CD4-positive, CD25-positive, alpha-beta regulatory T cell (primary cell): ENCODE data around the gene ZNF275. TPM values are rescaled to one million over a fixed set of nuclear protein-coding genes. Genes with fewer than 3 reads are reported as not detected.
"Not testable (repeated sequence)": the region's sequence is repeated elsewhere in the genome, so short reads cannot be mapped to it uniquely, and the experiment has no call there.

ENCODE experiments used
- ATAC-seq, 2 donors: fragments of 150-1000 bp; cut with Tn5 transposase; one replicate each; pipeline ENCODE4 v1.10.0; 2021; ENCODE audit warnings: low read depth in 2 of 2, moderate number of reproducible peaks in 2 of 2, moderate library complexity in 1 of 2
- DNase-seq, 3 donors: peaks; one replicate each; pipeline versions ENCODE4 v3.0.0 to v3.0.0-alpha.2; 2012 to 2022; ENCODE audit warnings: mixed read lengths in 1 of 3
- H3K27ac ChIP-seq: one replicate; pipeline ENCODE4 v1.7.0; 2013; ENCODE audit warnings: mild to moderate bottlenecking, low read length; ENCODE audit not compliant: insufficient read depth, poor library complexity, severe bottlenecking
- H3K27me3 ChIP-seq: one replicate; pipeline ENCODE4 v1.7.0; 2013; ENCODE audit warnings: low read length; ENCODE audit not compliant: control insufficient read depth, insufficient read depth
- H3K36me3 ChIP-seq: one replicate; pipeline ENCODE4 v1.7.0; 2013; ENCODE audit warnings: mild to moderate bottlenecking, low read length, moderate library complexity; ENCODE audit not compliant: control insufficient read depth, insufficient read depth
- H3K4me1 ChIP-seq: 2 replicates; pipeline ENCODE4 v1.7.0; 2013; ENCODE audit warnings: mild to moderate bottlenecking, low read length; ENCODE audit not compliant: insufficient read depth, control insufficient read depth, poor library complexity, severe bottlenecking
- H3K4me3 ChIP-seq: one replicate; pipeline ENCODE4 v1.7.0; 2013; ENCODE audit warnings: low read depth, mild to moderate bottlenecking, low read length, moderate library complexity
- H3K9me3 ChIP-seq, 2 experiments: 1 replicate in 1 of 2; 2 replicates in 1 of 2; pipeline ENCODE4 v1.7.0; 2013; ENCODE audit warnings: low read length in 2 of 2, mild to moderate bottlenecking in 1 of 2, moderate library complexity in 1 of 2; ENCODE audit not compliant: control insufficient read depth in 2 of 2
- H3K27ac Mint-ChIP-seq, 3 donors: one replicate each; pipeline ENCODE4 v1.8.0; 2020 to 2022; ENCODE audit warnings: mild to moderate bottlenecking in 3 of 3, mixed read lengths in 3 of 3, moderate library complexity in 2 of 3
- H3K27me3 Mint-ChIP-seq: one replicate; pipeline ENCODE4 v1.8.0; 2022; ENCODE audit warnings: mild to moderate bottlenecking, mixed read lengths
- H3K36me3 Mint-ChIP-seq: one replicate; pipeline ENCODE4 v1.8.0; 2020; ENCODE audit warnings: mixed read lengths
- H3K4me1 Mint-ChIP-seq, 4 donors: one replicate each; pipeline ENCODE4 v1.8.0; 2020 to 2022; ENCODE audit warnings: mixed read lengths in 4 of 4, mild to moderate bottlenecking in 1 of 4
- H3K4me3 Mint-ChIP-seq, 4 donors: one replicate each; pipeline ENCODE4 v1.8.0; 2020 to 2022; ENCODE audit warnings: mild to moderate bottlenecking in 4 of 4, mixed read lengths in 4 of 4, moderate library complexity in 3 of 4
- H3K9me3 Mint-ChIP-seq, 7 donors: one replicate each; pipeline ENCODE4 v1.8.0; 2020 to 2022; ENCODE audit warnings: mixed read lengths in 7 of 7, mild to moderate bottlenecking in 3 of 7, moderate library complexity in 2 of 7
- polyA plus RNA-seq, 4 donors: library from polyadenylated mRNA; unstranded; fragments of 300-500 nt; fragmentation: Illumina TruSeq; gene quantifications; one replicate each; pipeline ENCODE4 v1.2.3, GENCODE V29; 2021
- total RNA-seq: library from RNA; stranded (reverse); gene quantifications from one replicate; pipeline ENCODE4 v1.2.3, GENCODE V29; 2022

ZNF275 gene
- total and polyA plus RNA-seq, 5 donors from 2014 or later, result 3.8 to 16.1 (median 8.6) TPM

DNA sequence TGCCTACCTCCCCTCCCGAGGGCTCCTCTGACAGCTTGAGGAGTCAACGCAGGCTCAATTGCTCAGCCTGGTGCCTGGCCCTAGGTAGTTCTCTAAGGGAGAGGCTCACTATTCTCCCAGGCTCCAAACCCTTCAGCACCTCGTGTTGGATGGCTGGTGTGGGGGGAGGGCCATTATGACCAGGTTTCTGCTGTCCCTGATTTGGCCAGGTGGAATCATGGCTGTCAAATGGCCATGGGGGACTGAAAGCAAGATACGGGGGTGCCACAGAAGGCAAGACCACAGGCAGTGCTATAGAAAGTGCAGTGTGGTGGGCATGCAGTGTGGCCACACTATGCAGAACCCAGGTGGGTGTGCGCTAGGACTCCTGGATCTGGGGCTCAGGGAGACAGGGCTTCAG, 21.9 kb upstream of the ZNF275 start:
- no peak for ATAC-seq
- Histone ChIP-seq H3K9me3 (no peaks in the 10 kb centered on the region), H3K36me3 (no peaks in the 10 kb centered on the region), H3K27ac (no peak overlapping the region), H3K4me3 (no peak overlapping the region), H3K4me1 (no peaks in the 10 kb centered on the region), H3K27me3 (no peaks in the 10 kb centered on the region)
- Mint-ChIP-seq H3K9me3 (no peaks in the 10 kb centered on the region), H3K27me3 (no peaks in the 10 kb centered on the region), H3K27ac (no peak overlapping the region), H3K4me1 (no peaks in the 10 kb centered on the region), H3K4me3 (no peak overlapping the region), H3K36me3 (no peaks in the 10 kb centered on the region)
- DNase-seq, result no peak

- Mint-ChIP-seq H3K9me3 (no peaks in the 10 kb centered on the region), H3K27ac (no peak overlapping the region), H3K27me3 (no peaks in the 10 kb centered on the region), H3K4me3 (no peak overlapping the region), H3K36me3 (no peaks in the 10 kb centered on the region), H3K4me1 (no peaks in the 10 kb centered on the region)
- Histone ChIP-seq H3K27ac (no peak overlapping the region), H3K4me1 (no peaks in the 10 kb centered on the region), H3K9me3 (no peaks in the 10 kb centered on the region), H3K4me3 (no peak overlapping the region), H3K27me3 (no peaks in the 10 kb centered on the region), H3K36me3 (no peaks in the 10 kb centered on the region)
- DNase-seq, result no peak
- ATAC-seq, result no peak
Measured at GRCh38 chrX:153312842-153313241, 21.1 kb upstream of the ZNF275 start.

DNA sequence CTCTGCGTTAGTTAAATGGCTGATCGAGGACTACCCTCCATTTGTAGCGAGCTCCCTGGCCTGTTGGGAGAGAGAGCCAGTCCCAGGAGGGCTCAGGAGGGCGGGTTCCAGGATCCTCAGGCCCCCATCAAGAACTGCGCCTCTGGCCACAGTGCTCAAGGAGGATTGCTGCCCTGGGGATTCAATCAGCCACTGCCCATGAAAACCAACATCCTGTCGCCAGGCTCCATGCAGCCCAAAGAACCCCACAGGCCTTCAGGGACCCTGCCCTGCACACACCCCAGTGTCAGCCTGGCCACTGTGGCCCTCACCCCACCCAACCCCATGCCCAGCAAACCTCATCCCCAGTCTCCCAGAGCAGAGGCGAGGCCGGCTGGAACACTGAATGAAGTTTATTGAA, 16.6 kb upstream of the ZNF275 start:
- Histone ChIP-seq H3K27me3 (no peaks in the 10 kb centered on the region), H3K9me3 (no peaks in the 10 kb centered on the region), H3K4me1 (no peaks in the 10 kb centered on the region), H3K36me3 (no peaks in the 10 kb centered on the region), H3K4me3 (no peak overlapping the region), H3K27ac (no peak overlapping the region)
- H3K27ac Mint-ChIP-seq, result no peak overlapping the region
- H3K27me3 Mint-ChIP-seq, result no peaks in the 10 kb centered on the region
- no peak overlapping the region for H3K4me3 Mint-ChIP-seq
- H3K4me1 Mint-ChIP-seq, result no peaks in the 10 kb centered on the region
- no peak for DNase-seq
- no peaks in the 10 kb centered on the region for H3K36me3 Mint-ChIP-seq
- no peaks in the 10 kb centered on the region for H3K9me3 Mint-ChIP-seq
- no peak for ATAC-seq

GRCh38 chrX:153317996-153318722, 15.8 kb upstream of the ZNF275 start:
- no peak overlapping the region for H3K4me3 ChIP-seq
- peaks cover 0 to 1% (median 0%) of the 10 kb centered on the region in 7 donors for H3K9me3 Mint-ChIP-seq
- H3K36me3 ChIP-seq, result no peaks in the 10 kb centered on the region
- no peaks in the 10 kb centered on the region for H3K9me3 ChIP-seq
- H3K4me1 Mint-ChIP-seq, result peaks cover 0 to under 1% (median 0%) of the 10 kb centered on the region in 4 donors
- H3K27ac Mint-ChIP-seq, result no peak overlapping the region
- H3K27ac ChIP-seq, result no peak overlapping the region
- no peak for DNase-seq
- H3K4me3 Mint-ChIP-seq, result no peak overlapping the region
- ATAC-seq, result no peak
- no peaks in the 10 kb centered on the region for H3K36me3 Mint-ChIP-seq
- H3K27me3 ChIP-seq, result no peaks in the 10 kb centered on the region
- no peaks in the 10 kb centered on the region for H3K27me3 Mint-ChIP-seq
- H3K4me1 ChIP-seq, result peaks cover under 1% of the 10 kb centered on the region

DNA sequence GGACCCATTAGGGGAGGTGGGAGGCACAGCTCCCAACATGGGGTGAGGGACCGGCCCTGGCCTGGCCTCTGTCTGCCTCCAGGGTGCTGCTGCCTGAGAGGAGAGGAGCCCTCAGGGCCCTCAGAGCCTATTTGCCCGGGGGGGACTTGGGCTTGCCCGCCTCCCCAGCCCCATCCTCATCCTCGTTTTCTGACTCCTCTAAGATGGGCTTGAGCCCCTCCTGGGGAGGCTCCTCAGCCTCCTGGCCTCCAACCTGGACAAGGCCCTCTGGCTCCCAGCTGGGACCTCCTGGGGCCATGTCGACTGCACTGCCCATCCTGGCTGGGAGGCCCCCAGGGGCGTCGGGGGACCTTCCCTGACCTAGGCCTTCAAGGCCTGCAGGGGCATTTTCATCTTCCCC, 15.1 kb upstream of the ZNF275 start:
- Mint-ChIP-seq H3K27ac (no peak overlapping the region), H3K27me3 (peaks cover 1% of the 10 kb centered on the region), H3K36me3 (no peaks in the 10 kb centered on the region), H3K4me3 (no peak overlapping the region), H3K4me1 (peaks cover 0 to 5% (median 2%) of the 10 kb centered on the region in 4 donors), H3K9me3 (peaks cover 0 to 3% (median 0%) of the 10 kb centered on the region in 7 donors)
- Histone ChIP-seq H3K4me3 (no peak overlapping the region), H3K27me3 (no peaks in the 10 kb centered on the region), H3K4me1 (peaks cover 3% of the 10 kb centered on the region), H3K27ac (no peak overlapping the region), H3K36me3 (no peaks in the 10 kb centered on the region), H3K9me3 (no peaks in the 10 kb centered on the region)
- ATAC-seq (no peak), DNase-seq (no peak)

DNA sequence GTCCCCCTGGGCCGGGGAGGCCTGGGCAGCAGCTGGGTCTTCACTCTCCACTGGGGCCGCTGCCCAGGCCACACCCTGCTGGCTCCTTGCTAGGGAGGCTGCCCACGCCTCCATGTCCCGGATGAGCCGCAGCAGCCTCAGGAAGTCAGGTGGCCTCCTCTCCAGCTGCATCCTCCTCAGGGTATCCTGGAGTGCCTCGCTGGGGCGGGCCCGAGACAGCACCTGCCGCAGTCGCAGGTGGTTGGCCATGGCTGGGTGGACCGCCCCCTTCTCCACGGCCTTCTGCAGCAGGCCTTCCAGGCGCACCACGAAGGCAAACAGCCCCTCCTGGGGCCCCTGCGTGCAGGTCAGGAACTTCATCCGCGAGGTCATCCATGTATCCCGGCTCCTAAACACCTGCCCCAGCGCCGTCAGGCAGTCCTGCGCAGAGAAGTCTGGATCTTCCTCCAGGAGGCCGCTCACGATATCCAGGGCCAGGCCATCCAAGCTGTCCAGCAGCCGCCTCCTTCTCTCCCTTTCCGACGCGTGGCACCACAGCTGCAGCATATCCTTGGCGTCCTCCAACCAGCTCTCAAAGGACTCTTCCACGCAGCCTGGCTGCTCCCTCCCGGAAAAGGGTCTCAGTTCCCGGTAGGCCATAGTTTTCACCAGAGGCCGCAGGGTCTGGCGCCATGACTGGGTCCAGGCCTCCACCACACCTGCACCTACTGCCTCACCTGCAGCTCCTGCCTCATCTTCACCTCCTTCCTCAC, 14.5 kb upstream of the ZNF275 start:
- H3K9me3 Mint-ChIP-seq, result peaks cover 0 to 3% (median 0%) of the 10 kb centered on the region in 7 donors
- no peak for DNase-seq
- no peak overlapping the region for H3K4me3 ChIP-seq
- H3K27me3 Mint-ChIP-seq, result peaks cover 8% of the 10 kb centered on the region
- H3K4me3 Mint-ChIP-seq, result no peak overlapping the region
- no peaks in the 10 kb centered on the region for H3K27me3 ChIP-seq
- H3K4me1 Mint-ChIP-seq, result peaks cover 0 to 11% (median 9%) of the 10 kb centered on the region in 4 donors
- no peaks in the 10 kb centered on the region for H3K36me3 Mint-ChIP-seq
- ATAC-seq, result no peak
- H3K36me3 ChIP-seq, result no peaks in the 10 kb centered on the region
- H3K27ac Mint-ChIP-seq, result no peak overlapping the region
- no peak overlapping the region for H3K27ac ChIP-seq
- no peaks in the 10 kb centered on the region for H3K9me3 ChIP-seq
- peaks cover 3% of the 10 kb centered on the region for H3K4me1 ChIP-seq

DNA sequence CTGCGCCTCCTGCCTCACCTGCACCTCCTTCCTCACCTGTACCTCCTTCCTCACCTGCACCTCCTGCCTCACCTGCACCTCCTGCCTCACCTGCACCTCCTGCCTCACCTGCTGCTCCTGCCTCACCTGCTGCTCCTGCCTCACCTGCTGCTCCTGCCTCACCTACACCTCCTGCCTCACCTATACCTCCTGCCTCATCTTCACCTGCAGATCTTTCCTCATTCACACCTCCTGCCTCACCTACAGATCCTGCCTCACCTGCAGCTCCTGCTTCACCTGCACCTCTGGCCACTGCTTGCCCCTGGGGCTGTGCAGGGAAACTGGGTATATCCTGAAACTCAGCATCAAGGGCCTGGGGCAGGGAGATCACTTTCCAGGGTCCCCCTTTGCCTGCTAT, 13.9 kb upstream of the ZNF275 start:
- not testable (repeated sequence) for H3K4me3 ChIP-seq, H3K9me3 Mint-ChIP-seq, DNase-seq

More for the DNA sequence above, 13.9 kb upstream of the ZNF275 start:
- H3K27me3 ChIP-seq, H3K4me3 Mint-ChIP-seq, H3K27ac ChIP-seq, ATAC-seq, H3K4me1 ChIP-seq, H3K36me3 Mint-ChIP-seq, H3K9me3 ChIP-seq, H3K36me3 ChIP-seq: not testable (repeated sequence)
- Mint-ChIP-seq H3K27me3 (peaks cover 11% of the 10 kb centered on the region), H3K27ac (peak overlapping the region in 1 of 3 donors; percentile 85), H3K4me1 (peaks cover 0 to 15% (median 10%) of the 10 kb centered on the region in 4 donors)
